H1 (cell line): ENCODE results near the gene FLOT1. TPM values are rescaled to one million over a fixed set of nuclear protein-coding genes. Genes with fewer than 3 reads are reported as not detected.

ENCODE experiments used
- CTCF ChIA-PET: fragments of 300-600 bp; sonication (Branson Sonifier 250); formaldehyde crosslinking; loops from one replicate; lab custom pipeline; 2021; ENCODE audit not compliant: partially characterized antibody; lab: Charles Lee
- POLR2A ChIA-PET: fragments of 300-600 bp; sonication (Branson Sonifier 250); formaldehyde crosslinking; loops from one replicate; lab custom pipeline; 2021; ENCODE audit warnings: inconsistent platforms; ENCODE audit not compliant: partially characterized antibody; lab: Charles Lee
- DNase-seq, 2 experiments: peaks; one replicate each; pipeline versions ENCODE4 v3.0.0 to v3.0.0-alpha.2; 2010 to 2022; ENCODE audit warnings: low spot score in 2 of 2, low read depth in 1 of 2, mixed read lengths in 1 of 2
- FAIRE-seq: peaks from 2 replicates; lab custom pipeline; 2011; peaks lifted over from hg19 to GRCh38; lab: Jason Lieb, UNC
- H2AFZ ChIP-seq: 2 replicates; pipeline ENCODE4 v1.8.1; 2012; ENCODE audit warnings: low read length, inconsistent platforms
- H2AK5ac ChIP-seq: 2 replicates; pipeline ENCODE4 v1.6.1; 2013; ENCODE audit warnings: low read depth, low read length
- H2BK120ac ChIP-seq: replicated peaks from 2 replicates; pipeline ENCODE3; 2013; ENCODE audit warnings: low read depth, low read length, inconsistent platforms
- H2BK12ac ChIP-seq: 2 replicates; pipeline ENCODE4 v1.6.1; 2013; ENCODE audit warnings: low read depth, low read length
- H2BK15ac ChIP-seq: 2 replicates; pipeline ENCODE4 v1.6.1; 2013; ENCODE audit warnings: low read length
- H2BK20ac ChIP-seq: 2 replicates; pipeline ENCODE4 v1.6.1; 2013; ENCODE audit warnings: low read length
- H2BK5ac ChIP-seq: 2 replicates; pipeline ENCODE4 v1.6.1; 2013; ENCODE audit warnings: low read depth, low read length
- H3K14ac ChIP-seq: 2 replicates; pipeline ENCODE4 v1.6.1; 2013; ENCODE audit warnings: inconsistent platforms; ENCODE audit not compliant: insufficient read length
- H3K18ac ChIP-seq: 2 replicates; pipeline ENCODE4 v1.6.1; 2013; ENCODE audit warnings: low read length; ENCODE audit errors: extremely low read depth
- H3K23ac ChIP-seq: 2 replicates; pipeline ENCODE4 v1.6.1; 2013; ENCODE audit warnings: inconsistent platforms; ENCODE audit not compliant: insufficient read length
- H3K23me2 ChIP-seq: 2 replicates; pipeline ENCODE4 v1.6.1; 2013; ENCODE audit warnings: low read depth, low read length
- H3K27ac ChIP-seq: 2 replicates; pipeline ENCODE4 v1.6.1; 2011; ENCODE audit warnings: low read depth, low read length, inconsistent platforms
- H3K27me3 ChIP-seq, 4 experiments: replicated peaks in 1 of 4; 1 replicate in 1 of 4; 2 replicates in 3 of 4; pipeline versions ENCODE4 v1.6.1 to v1.8.1; 2011 to 2013; ENCODE audit warnings: low read length in 3 of 4, mild to moderate bottlenecking in 3 of 4, inconsistent platforms in 2 of 4, mixed read lengths in 2 of 4, moderate library complexity in 1 of 4; ENCODE audit not compliant: control insufficient read depth in 3 of 4, insufficient read depth in 3 of 4; ENCODE audit errors: extremely low read depth in 1 of 4
- H3K36me3 ChIP-seq, 4 experiments: 2 replicates each; pipeline versions ENCODE4 v1.6.1 to v1.8.1; 2011 to 2013; ENCODE audit warnings: mild to moderate bottlenecking in 4 of 4, low read length in 3 of 4, moderate library complexity in 2 of 4, control low read depth in 1 of 4, inconsistent platforms in 1 of 4; ENCODE audit not compliant: insufficient read depth in 4 of 4, control insufficient read depth in 2 of 4
- H3K4ac ChIP-seq: replicated peaks from 2 replicates; pipeline ENCODE3; 2013; ENCODE audit warnings: low read length, low read depth, mixed read lengths, inconsistent platforms; ENCODE audit not compliant: insufficient read length
- H3K4me1 ChIP-seq, 4 experiments: replicated peaks in 1 of 4; 1 replicate in 1 of 4; 2 replicates in 3 of 4; pipeline versions ENCODE4 v1.6.1 to v1.8.1; 2011 to 2013; ENCODE audit warnings: low read length in 3 of 4, inconsistent platforms in 2 of 4, mixed read lengths in 1 of 4; ENCODE audit not compliant: insufficient read depth in 4 of 4, control insufficient read depth in 3 of 4
- H3K4me2 ChIP-seq, 2 experiments: 2 replicates each; pipeline versions ENCODE4 v1.6.1 to v1.8.1; 2011 to 2013; ENCODE audit warnings: low read depth in 2 of 2, low read length in 2 of 2, control low read depth in 1 of 2, inconsistent platforms in 1 of 2, mild to moderate bottlenecking in 1 of 2; ENCODE audit not compliant: insufficient read depth in 1 of 2
- H3K4me3 ChIP-seq, 4 experiments: fragments of 200-600, 300-600 bp in 1 of 4; sonication (generic), shearing (Covaris generic), sonication (Bioruptor Twin) in 1 of 4; 2 replicates each; pipeline versions ENCODE4 v1.5.1 to v1.8.1; 2011 to 2016; ENCODE audit warnings: low read length in 4 of 4, low read depth in 3 of 4, control low read depth in 2 of 4, inconsistent platforms in 2 of 4, mild to moderate bottlenecking in 2 of 4, mixed read lengths in 1 of 4, moderate library complexity in 1 of 4; ENCODE audit not compliant: insufficient read depth in 2 of 4; ENCODE audit errors: extremely low read depth in 1 of 4
- H3K56ac ChIP-seq: replicated peaks from 2 replicates; pipeline ENCODE3; 2013; ENCODE audit warnings: low read depth, mild to moderate bottlenecking, mixed read lengths, low read length, inconsistent platforms; ENCODE audit not compliant: insufficient read length
- H3K79me1 ChIP-seq: 2 replicates; pipeline ENCODE4 v1.6.1; 2013; ENCODE audit warnings: low read depth, low read length, control low read depth
- H3K79me2 ChIP-seq, 2 experiments: 2 replicates each; pipeline versions ENCODE4 v1.6.1 to v1.8.1; 2012 to 2013; ENCODE audit warnings: low read length in 2 of 2, mild to moderate bottlenecking in 2 of 2, inconsistent platforms in 1 of 2; ENCODE audit not compliant: insufficient read depth in 2 of 2, control insufficient read depth in 1 of 2
- H3K9ac ChIP-seq, 4 experiments: replicated peaks in 1 of 4; 1 replicate in 1 of 4; 2 replicates in 3 of 4; pipeline versions ENCODE4 v1.6.1 to v1.8.1; 2011 to 2013; ENCODE audit warnings: low read depth in 3 of 4, low read length in 3 of 4, control low read depth in 2 of 4, mild to moderate bottlenecking in 2 of 4, moderate library complexity in 2 of 4, inconsistent platforms in 1 of 4; ENCODE audit errors: extremely low read depth in 1 of 4
- H3K9me3 ChIP-seq, 2 experiments: 2 replicates each; pipeline versions ENCODE4 v1.6.1 to v1.8.1; 2012 to 2013; ENCODE audit warnings: mild to moderate bottlenecking in 2 of 2, moderate library complexity in 2 of 2, control low read depth in 1 of 2, inconsistent platforms in 1 of 2, low read depth in 1 of 2, low read length in 1 of 2, mixed read lengths in 1 of 2; ENCODE audit not compliant: insufficient read depth in 2 of 2
- H4K20me1 ChIP-seq, 2 experiments: replicated peaks in 1 of 2; 2 replicates each; pipeline versions ENCODE3 to v1.8.1; 2011 to 2013; ENCODE audit warnings: inconsistent platforms in 2 of 2, low read length in 2 of 2, mild to moderate bottlenecking in 1 of 2; ENCODE audit not compliant: insufficient read depth in 2 of 2, control insufficient read depth in 1 of 2
- H4K5ac ChIP-seq: 2 replicates; pipeline ENCODE4 v1.6.1; 2013; ENCODE audit warnings: low read length, low read depth, mixed read lengths, inconsistent platforms; ENCODE audit not compliant: insufficient read length
- H4K8ac ChIP-seq: 2 replicates; pipeline ENCODE4 v1.8.0; 2013; ENCODE audit warnings: mild to moderate bottlenecking, moderate library complexity, low read length, inconsistent platforms; ENCODE audit not compliant: insufficient read depth; ENCODE audit errors: extremely low read depth
- H4K91ac ChIP-seq: replicated peaks from 2 replicates; pipeline ENCODE3; 2013; ENCODE audit warnings: low read length, mixed read lengths, inconsistent platforms; ENCODE audit not compliant: insufficient read length
- CREB1 ChIP-seq: IDR thresholded peaks from 2 replicates; pipeline ENCODE4 v1.6.1; 2012; ENCODE audit warnings: inconsistent platforms
- JUND ChIP-seq: IDR thresholded peaks from 2 replicates; pipeline ENCODE4 v1.6.1; 2011; ENCODE audit warnings: mild to moderate bottlenecking, improper control_type of control experiment, low read length
- POU5F1 ChIP-seq: IDR thresholded peaks from 2 replicates; pipeline ENCODE4 v1.6.1; 2011; ENCODE audit warnings: low read depth, mild to moderate bottlenecking, low read length, moderate library complexity
- RXRA ChIP-seq: IDR thresholded peaks from 2 replicates; pipeline ENCODE4 v1.6.1; 2011; ENCODE audit warnings: low read depth, mild to moderate bottlenecking, low read length, moderate library complexity; ENCODE audit not compliant: insufficient read depth
- WGBS, 2 experiments: shearing (Covaris generic) in 1 of 2; methylation state at CpG; one replicate each; pipeline versions ENCODE4 v1.1.6 to v1.1.7; 2013 to 2015; ENCODE audit warnings: low lambda C conversion rate in 2 of 2, mixed read lengths in 2 of 2, inconsistent platforms in 1 of 2, low coverage in 1 of 2, missing lambda C conversion rate in 1 of 2; ENCODE audit not compliant: insufficient replicate concordance in 2 of 2, insufficient coverage in 1 of 2, insufficient read length in 1 of 2; ENCODE audit errors: extremely low coverage in 1 of 2, missing lambda C conversion rate in 1 of 2; 5-methylcytosine and 5-hydroxymethylcytosine counted together
- polyA plus RNA-seq, 7 experiments: library from polyadenylated mRNA; depleted of rRNA in 3 of 7; stranded (reverse) in 5 of 7; unstranded in 2 of 7; fragments of >200 nt in 5 of 7; fragments of 200-250 nt in 2 of 7; gene quantifications; 1 replicate in 5 of 7; 2 replicates in 1 of 7; 4 replicates in 1 of 7; pipeline versions ENCODE4 v1.2.1 to v1.2.3, GENCODE V29; 2011 to 2013; ENCODE audit warnings: missing spikeins in 2 of 7, mixed read lengths in 2 of 7
- total RNA-seq: library from RNA; stranded (reverse); fragmentation: NEBNext Ultra II Directional; extraction: Animal tissue kit (Norgen Biotek cat#: 25700); gene quantifications from 2 replicates; pipeline ENCODE4 v1.2.1, GENCODE V29; 2021

Gene FLOT1
- total and polyA plus RNA-seq, 2 of the 8 experiments (the other 6 are each of a cell fraction or from before 2014, with no cell fraction given) = 87.5 to 88.1 TPM

- H3K14ac ChIP-seq = no peak overlapping the region
- H4K5ac ChIP-seq = no peak overlapping the region
- H4K20me1 ChIP-seq = peaks cover 3 to 9% of the 10 kb centered on the region in 2 experiments
- no peak overlapping the region for H3K4me2 ChIP-seq
- CTCF ChIA-PET = interaction anchor here (0.6 to 11.8 kb wide), 11 partner anchors 8 to 338 kb away, joined by 3 to 147 read pairs (median 4); partner anchors contain the start of genes ABCF1, MDC1 and TUBB
- DNase-seq (no peak), FAIRE-seq (no peak)
- H2BK120ac ChIP-seq = no peak overlapping the region
- H3K4me3 ChIP-seq = no peak overlapping the region
- no peak overlapping the region for H3K56ac ChIP-seq
- H3K36me3 ChIP-seq = peaks cover 11 to 42% (median 23%) of the 10 kb centered on the region in 4 experiments; a peak in 7 of 8 replicates
- H3K27me3 ChIP-seq = no peaks in the 10 kb centered on the region
- H3K23me2 ChIP-seq = no peaks in the 10 kb centered on the region
- no peak overlapping the region for H3K9ac ChIP-seq
- no peak overlapping the region for H2BK15ac ChIP-seq
- no peak overlapping the region for H3K23ac ChIP-seq
- no peak for TF ChIP-seq POU5F1
- TF ChIP-seq CREB1 = no peak
- no peak for TF ChIP-seq RXRA
- TF ChIP-seq JUND = no peak
- H3K9me3 ChIP-seq = no peaks in the 10 kb centered on the region
- no peak overlapping the region for H2AK5ac ChIP-seq
- no peaks in the 10 kb centered on the region for H3K79me1 ChIP-seq
- H3K4ac ChIP-seq = no peak overlapping the region
- WGBS, 2 experiments = 94% methylated on average over 12 of the region's 12 CpGs; no CpG with 5 or more reads in 1 of the 2 experiments
- H2BK5ac ChIP-seq = no peak overlapping the region
- no peaks in the 10 kb centered on the region for H3K4me1 ChIP-seq
- H2BK20ac ChIP-seq = no peak overlapping the region
- no peak overlapping the region; the same call in 1 of the 2 replicates for H4K8ac ChIP-seq
- no peak overlapping the region for H4K91ac ChIP-seq
- no peak overlapping the region for H3K18ac ChIP-seq
- H2AFZ ChIP-seq = no peak overlapping the region
- no peak overlapping the region for H2BK12ac ChIP-seq
- no peaks in the 10 kb centered on the region for H3K79me2 ChIP-seq
- POLR2A ChIA-PET = interaction anchor here (1.0 to 35.9 kb wide), 6 partner anchors 4 to 150 kb away, joined by 3 to 732 read pairs (median 337); partner anchors contain the start of genes DHX16, FLOT1, IER3 and MDC1
- no peak overlapping the region for H3K27ac ChIP-seq
These were observed 10.1 kb downstream of the FLOT1 start for GRCh38 chr6:30732237-30732943.
